Hematopoietic multipotent progenitor cell treated with erythropoietin and hydrocortisone succinate and interleukin-3 and kit ligand, for 17 days (in vitro differentiated cells): ENCODE results near the gene CNPY1.
"Not testable (repeated sequence)": the region's sequence is repeated elsewhere in the genome, so short reads cannot be mapped to it uniquely, and the experiment has no call there.

Experiments used
- DNase-seq: peaks from one replicate; pipeline ENCODE4 v3.0.0-alpha.2; 2015; ENCODE audit warnings: low spot score

CNPY1 gene

GRCh38 chr7:155578016-155578415, 31.7 kb upstream of the CNPY1 start:
- DNase-seq = no peak

GRCh38 chr7:155577509-155577905, 31.1 kb upstream of the CNPY1 start:
- no peak for DNase-seq

- DNase-seq = no peak
Measured at GRCh38 chr7:155576900-155577508, 30.6 kb upstream of the CNPY1 start.

GRCh38 chr7:155576416-155576815, 30.1 kb upstream of the CNPY1 start:
- no peak for DNase-seq

- DNase-seq = no peak
Measured at GRCh38 chr7:155574556-155575290, 28.4 kb upstream of the CNPY1 start.

GRCh38 chr7:155571581-155572345, 25.4 kb upstream of the CNPY1 start:
- no peak for DNase-seq

GRCh38 chr7:155570991-155571390, 24.6 kb upstream of the CNPY1 start:
- DNase-seq = no peak

GRCh38 chr7:155570171-155570958, 24.0 kb upstream of the CNPY1 start:
- DNase-seq = no peak

GRCh38 chr7:155569681-155570080, 23.3 kb upstream of the CNPY1 start:
- no peak for DNase-seq

- no peak for DNase-seq
Measured at GRCh38 chr7:155568842-155569494, 22.6 kb upstream of the CNPY1 start.

- no peak for DNase-seq
Measured at GRCh38 chr7:155568333-155568660, 21.9 kb upstream of the CNPY1 start.

- DNase-seq = no peak
Measured at GRCh38 chr7:155567646-155568332, 21.4 kb upstream of the CNPY1 start.

- no peak for DNase-seq
Measured at GRCh38 chr7:155566011-155566836, 19.9 kb upstream of the CNPY1 start.

- no peak for DNase-seq
Measured at GRCh38 chr7:155565596-155565995, 19.2 kb upstream of the CNPY1 start.

- not testable (repeated sequence) for DNase-seq
Measured at GRCh38 chr7:155562976-155563375, 16.6 kb upstream of the CNPY1 start.

GRCh38 chr7:155562106-155562505, 15.7 kb upstream of the CNPY1 start:
- no peak for DNase-seq

- no peak for DNase-seq
Measured at GRCh38 chr7:155560982-155561686, 14.8 kb upstream of the CNPY1 start.

- no peak for DNase-seq
Measured at GRCh38 chr7:155560196-155560885, 14.0 kb upstream of the CNPY1 start.

GRCh38 chr7:155559519-155560108, 13.3 kb upstream of the CNPY1 start:
- no peak for DNase-seq
